Stimulated activated CD4-positive, alpha-beta T cell treated with anti-CD3 and anti-CD28 coated beads, Interleukin-12 subunit alpha, Interleukin-12 subunit beta, amount 100 ng/mL, for 48 hours (primary cell): ENCODE results near the gene GPR137.
"Not testable (repeated sequence)": the region's sequence is repeated elsewhere in the genome, so short reads cannot be mapped to it uniquely, and the experiment has no call there.

Experiments
- DNase-seq, 3 donors: peaks; one replicate each; pipeline ENCODE4 v3.0.0-alpha.2; 2020; ENCODE audit warnings: low read depth in 2 of 3, low spot score in 1 of 3

The GPR137 gene

DNA sequence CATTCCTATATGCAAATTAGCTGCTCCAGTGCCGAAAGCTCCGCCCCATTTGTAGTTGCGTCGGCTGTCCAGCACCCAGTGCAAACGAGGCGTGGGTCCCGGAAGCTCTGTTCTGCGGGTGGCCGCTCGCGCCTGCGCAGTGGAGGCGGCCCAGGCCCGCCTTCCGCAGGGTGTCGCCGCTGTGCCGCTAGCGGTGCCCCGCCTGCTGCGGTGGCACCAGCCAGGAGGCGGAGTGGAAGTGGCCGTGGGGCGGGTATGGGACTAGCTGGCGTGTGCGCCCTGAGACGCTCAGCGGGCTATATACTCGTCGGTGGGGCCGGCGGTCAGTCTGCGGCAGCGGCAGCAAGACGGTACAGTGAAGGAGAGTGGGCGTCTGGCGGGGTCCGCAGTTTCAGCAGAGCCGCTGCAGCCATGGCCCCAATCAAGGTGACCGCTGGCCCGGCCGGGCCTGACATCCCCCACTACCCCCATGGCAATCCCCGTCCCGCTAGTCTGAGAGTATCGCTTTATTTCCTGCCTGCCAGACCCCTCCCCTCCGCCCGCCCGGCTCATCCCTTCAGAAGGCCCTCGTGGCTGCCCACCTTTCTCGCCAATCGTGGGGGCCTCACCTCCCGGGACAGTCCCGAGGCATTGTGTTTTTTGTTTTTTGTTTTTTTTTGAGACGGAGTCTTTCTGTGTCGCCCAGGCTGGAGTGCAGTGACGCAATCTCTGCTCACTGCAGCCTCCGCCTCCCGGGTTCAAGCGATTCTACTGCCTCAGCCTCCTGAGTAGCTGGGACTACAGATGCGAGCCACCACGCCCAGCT lies 32.5 kb downstream of the GPR137 start, which contains the start of gene PRDX5:
Gene PRDX5 (plus strand): TSS at position 161 of the 805 bp plus-strand sequence. CDS start 95 bp downstream, at position 256.
- DNase-seq = peak; percentile 89 to 94 (median 92)

DNA sequence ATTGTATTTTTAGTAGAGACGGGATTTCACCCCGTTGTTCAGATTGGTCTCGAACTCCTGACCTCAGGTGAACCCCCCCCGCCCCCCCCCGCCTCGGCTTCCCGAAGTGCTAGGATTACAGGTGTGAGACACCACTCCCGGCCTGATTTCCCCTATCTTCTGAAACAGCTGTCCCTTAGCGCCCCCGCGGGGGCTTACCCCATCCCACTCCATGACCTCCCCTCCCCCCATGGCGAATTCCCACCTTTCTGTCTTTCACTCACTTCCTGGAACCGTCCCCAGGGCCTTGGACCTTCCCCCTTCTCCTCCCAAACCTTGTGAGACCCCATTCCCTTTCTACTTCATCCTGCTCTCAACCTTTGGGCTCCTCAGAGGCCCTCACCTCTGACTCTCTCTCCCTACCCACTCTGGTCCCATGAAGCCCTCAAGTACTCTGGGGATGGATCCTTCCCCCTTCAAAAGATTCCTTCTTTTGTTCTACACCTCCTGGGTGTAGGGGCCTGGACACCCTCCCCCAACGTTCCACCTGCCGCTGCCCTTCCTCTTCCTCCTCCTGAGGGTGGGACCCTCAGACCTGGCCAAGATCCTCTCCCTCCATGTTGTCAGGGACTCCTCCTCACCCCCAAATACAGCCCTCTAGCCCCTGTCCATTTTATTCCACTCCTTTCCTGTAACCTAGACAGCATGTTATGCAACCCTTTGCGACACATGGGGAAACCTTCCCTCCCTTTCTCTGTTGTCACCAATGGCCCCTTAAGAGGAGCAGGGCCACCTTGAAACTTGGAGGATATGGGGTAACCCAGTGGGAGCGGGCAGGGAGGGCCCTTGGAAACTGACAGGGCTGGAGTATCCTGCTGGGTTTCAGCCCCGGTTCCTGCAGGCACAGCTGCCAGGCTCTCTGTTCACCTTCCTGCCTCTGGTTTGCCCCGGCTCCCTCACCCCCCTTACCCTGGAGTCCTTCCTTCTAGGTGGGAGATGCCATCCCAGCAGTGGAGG lies 33.4 kb downstream of the GPR137 start:
- no peak for DNase-seq

DNA sequence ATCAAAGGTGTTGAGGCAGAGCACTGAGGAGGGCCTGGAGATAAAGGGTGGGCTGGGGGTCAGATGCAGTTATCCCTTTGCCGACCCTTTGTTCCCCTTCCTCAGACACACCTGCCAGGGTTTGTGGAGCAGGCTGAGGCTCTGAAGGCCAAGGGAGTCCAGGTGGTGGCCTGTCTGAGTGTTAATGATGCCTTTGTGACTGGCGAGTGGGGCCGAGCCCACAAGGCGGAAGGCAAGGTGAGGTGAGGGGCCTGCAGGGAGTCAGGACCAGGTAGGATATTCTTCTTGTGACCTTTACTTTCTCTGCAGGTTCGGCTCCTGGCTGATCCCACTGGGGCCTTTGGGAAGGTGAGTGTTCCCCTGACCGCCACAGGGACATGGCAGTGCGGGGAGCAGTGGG lies 34.9 kb downstream of the GPR137 start:
- DNase-seq = no peak

DNA sequence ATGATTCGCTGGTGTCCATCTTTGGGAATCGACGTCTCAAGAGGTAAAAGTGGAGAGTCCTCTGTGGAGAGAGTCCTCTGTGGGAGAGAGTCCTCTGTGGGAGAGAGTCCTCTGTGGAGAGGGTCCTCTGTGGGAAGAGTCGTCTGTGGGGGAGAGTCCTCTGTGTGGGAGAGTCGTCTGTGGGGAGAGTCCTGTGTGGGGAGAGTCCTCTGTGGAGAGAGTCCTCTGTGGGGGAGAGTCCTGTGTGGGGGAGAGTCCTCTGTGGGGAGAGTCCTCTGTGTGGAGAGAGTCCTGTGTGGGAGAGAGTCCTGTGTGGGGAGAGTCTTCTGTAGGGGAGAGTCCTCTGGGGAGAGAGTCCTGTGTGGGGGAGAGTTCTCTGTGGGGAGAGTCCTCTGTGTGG lies 35.4 kb downstream of the GPR137 start:
- no peak for DNase-seq

DNA sequence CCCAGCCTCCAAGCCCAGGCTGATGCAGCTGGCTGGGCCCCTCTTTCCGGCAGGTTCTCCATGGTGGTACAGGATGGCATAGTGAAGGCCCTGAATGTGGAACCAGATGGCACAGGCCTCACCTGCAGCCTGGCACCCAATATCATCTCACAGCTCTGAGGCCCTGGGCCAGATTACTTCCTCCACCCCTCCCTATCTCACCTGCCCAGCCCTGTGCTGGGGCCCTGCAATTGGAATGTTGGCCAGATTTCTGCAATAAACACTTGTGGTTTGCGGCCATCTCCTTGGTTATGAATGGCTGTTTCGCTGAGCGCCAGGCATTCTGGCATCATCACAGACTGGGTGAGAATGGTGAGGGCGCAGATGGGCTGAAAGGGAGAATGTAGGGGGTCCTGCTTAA lies 35.9 kb downstream of the GPR137 start:
- no peak for DNase-seq

DNA sequence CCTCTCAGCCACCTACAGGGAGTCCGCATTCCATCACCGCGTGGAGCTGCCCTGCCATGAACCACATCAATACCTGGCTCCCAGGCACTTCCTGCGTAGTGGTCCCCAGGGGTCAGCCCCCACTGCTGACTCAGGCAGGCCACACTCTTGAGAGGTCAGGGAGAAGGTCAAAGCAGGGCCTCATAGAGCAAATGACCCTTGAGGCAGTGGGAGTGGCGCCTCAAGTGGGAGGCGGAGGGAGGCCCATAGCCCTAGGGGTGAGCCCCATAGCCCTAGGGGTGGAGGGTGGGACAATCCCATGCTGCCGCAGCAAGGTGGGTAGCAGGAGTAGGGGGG lies 37.2 kb downstream of the GPR137 start:
- no peak for DNase-seq

DNA sequence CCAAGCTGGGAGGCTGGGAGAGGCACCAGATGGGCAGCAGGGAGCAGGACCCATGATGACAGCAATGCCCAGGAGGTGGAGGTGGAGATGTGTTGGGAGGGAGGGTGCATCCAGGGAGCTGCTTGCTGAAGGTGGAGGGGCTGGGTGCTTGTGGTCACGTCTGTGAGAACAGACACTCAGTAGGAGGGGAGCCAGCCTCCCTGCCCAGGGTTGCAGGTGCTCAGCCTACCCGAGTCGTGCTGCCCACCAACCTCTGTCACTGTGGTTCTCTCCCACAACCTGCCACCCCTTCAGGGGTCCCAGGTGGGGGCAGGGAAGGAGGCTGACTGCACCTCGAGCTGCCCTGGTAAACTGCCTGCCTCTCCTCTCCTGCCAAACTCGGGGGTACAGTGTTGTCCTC lies 37.7 kb downstream of the GPR137 start:
- no peak for DNase-seq

DNA sequence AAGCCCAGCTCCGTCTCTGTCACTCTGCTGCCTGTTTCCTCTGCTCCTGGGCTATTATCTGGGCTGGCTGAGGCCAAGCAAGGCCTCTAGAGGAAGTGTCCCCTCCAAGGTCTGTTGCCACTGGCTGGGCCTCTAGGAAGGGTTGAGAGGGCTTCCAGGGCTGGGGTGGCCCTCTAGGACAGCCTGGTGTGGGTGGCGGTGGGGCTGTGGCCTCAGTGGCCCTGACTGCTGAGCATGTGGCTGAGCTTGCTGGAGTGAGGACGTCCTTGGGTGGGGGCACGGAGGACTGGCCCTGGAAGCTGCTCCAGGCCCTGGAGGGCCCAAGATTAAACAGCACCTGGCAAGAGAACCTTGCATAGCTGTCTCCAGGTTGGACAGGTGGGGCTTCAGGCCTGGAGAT lies 38.3 kb downstream of the GPR137 start:
- DNase-seq = not testable (repeated sequence)

DNA sequence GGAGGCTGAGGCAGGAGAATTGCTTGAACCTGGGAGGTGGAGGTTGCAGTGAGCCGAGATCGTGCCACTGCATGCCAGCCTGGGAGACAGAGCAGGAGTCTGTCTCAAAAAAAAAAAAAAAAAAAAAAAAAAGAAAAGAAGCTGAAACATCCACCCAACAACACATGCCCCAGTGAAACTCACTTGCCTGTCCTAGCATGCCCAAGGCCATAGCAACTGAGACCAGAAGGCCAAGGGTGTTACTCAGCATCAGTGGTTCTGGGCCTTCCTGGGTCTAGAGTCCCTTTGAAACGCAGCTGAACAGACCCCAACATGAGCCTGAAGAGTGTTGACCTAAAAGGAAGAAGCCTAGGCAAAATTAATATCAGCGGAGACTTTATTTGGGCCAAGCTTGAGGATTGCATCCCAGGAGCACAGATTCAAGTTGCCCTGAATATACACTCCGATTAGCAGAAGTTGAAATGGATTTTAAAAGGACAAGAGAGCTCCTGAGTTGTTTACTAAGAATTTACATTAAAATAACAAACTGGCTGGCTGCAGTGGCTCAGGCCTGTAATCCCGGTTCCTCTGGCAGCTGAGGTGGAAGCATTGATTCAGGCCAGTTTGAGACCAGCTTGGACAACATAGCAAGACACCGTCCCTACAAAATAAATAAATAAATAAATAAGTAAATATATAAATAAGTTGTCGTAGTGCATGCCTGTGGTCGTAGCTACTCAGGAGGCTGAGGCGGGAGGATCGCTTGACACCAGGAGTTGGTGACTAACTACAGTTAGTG lies 39.2 kb downstream of the GPR137 start:
- no peak for DNase-seq

DNA sequence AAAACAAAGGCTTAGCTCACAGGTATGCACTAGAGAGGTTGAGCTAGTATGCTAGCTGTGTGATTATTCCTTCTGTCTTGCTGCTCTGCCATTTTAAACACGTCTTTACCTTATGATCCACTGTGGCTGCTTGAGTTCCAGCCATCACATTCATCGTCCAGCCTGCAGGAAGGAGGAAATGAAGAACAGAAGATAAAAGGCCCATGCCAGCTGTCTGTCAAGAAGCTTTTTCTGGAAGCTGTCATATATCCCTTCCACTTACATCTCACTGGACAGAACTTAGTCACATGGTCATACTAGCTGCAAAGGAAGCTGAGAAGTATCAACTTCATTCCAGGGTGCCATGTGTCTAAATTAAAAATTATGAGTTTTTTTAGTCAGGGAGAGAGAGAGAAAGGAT lies 41.7 kb downstream of the GPR137 start:
- no peak for DNase-seq

DNA sequence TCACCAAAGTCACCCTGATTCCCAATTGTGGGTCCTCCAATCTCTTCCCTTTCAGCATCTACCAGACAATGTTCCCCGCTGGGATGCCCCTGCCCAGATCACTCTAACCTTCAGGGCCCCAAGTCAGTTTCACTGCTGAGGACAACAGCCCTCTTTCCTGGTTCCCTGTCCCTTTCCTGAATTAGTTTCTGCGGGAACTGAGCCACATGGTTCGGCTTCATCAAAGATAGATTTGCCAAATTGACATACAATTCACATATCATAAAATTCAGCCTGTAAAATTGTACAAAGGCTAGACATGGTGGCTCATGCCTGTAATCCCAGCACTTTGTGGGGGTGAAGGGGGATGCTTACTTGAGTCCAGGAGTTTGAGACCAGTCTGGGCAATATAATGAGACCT lies 42.3 kb downstream of the GPR137 start:
- no peak for DNase-seq

DNA sequence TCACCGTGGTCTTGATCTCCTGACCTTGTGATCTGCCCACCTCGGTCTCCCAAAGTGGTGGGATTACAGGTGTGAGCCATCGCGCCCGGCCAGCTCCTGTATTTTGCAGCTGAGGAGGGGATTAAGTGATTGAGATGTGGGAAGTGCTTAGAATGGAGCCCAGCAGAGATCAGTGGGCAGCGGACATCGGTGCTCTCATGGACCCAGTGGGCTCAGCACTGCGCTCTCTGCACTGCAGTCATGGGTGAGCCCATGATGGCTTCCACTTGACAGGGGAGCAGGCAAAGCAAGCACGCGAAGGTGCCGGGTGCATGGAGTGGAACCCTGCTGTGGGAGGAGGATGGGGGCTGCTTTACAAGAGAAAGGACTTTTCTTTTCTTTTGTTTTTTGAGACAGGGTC lies 45.2 kb downstream of the GPR137 start:
- DNase-seq = no peak

DNA sequence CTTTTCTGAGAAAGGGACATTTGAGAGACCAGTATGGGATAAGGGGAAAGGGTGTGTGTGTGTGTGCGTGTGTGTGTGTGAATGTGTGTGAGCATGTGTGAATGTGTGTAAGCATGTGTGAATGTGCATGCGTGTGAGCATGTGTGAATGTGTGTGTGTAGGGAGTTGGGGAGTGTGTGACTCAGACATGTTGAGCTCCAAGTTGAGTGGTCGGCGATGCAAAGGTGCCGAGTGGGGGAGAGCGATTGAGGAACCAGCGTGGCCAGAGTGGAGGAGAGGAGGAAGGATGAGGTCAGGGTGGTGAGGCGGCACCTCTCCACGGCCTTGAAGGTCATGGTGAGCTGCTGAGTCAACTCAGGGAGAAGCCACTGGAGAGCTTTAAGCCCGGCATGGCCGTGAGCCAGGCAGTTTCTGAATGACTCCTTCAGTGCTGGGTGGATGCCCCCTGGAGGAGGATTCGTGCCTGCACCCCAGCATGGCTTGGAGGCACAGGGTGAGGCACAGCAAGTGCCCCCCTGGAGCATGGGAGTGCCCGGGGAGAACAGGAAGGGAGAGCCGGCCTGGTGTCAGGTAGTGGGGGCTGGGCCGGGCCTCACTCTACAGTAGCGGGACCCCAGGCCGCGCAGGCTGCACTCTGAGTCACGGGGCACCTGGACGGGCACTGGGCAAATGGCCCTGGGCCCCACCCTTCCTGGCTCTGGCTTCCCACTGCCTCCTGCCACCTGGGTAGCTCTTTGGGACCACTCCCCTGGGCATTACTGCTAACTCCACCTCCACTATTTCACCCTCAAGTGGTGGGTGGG lies 46.1 kb downstream of the GPR137 start:
- DNase-seq = peak; percentile 62 to 75 (median 70)

DNA sequence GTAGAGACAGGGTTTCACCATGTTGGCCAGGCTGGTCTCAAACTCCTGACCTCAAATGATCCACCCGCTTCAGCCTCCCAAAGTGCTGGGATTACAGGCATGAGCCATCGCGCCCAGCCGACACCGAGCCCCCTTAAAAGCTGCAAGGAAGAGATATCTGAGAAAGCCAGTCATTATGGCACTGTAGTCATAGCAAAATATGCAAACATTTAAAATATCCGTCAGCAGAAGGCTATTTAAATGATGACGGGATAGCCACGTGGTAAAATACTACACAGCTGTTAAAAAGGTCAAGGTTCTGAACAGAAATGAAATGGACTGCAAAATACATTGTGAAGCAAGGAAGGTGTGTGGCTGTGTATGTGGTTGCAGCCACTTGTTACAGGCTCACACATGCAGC lies 47.9 kb downstream of the GPR137 start:
- DNase-seq = no peak

DNA sequence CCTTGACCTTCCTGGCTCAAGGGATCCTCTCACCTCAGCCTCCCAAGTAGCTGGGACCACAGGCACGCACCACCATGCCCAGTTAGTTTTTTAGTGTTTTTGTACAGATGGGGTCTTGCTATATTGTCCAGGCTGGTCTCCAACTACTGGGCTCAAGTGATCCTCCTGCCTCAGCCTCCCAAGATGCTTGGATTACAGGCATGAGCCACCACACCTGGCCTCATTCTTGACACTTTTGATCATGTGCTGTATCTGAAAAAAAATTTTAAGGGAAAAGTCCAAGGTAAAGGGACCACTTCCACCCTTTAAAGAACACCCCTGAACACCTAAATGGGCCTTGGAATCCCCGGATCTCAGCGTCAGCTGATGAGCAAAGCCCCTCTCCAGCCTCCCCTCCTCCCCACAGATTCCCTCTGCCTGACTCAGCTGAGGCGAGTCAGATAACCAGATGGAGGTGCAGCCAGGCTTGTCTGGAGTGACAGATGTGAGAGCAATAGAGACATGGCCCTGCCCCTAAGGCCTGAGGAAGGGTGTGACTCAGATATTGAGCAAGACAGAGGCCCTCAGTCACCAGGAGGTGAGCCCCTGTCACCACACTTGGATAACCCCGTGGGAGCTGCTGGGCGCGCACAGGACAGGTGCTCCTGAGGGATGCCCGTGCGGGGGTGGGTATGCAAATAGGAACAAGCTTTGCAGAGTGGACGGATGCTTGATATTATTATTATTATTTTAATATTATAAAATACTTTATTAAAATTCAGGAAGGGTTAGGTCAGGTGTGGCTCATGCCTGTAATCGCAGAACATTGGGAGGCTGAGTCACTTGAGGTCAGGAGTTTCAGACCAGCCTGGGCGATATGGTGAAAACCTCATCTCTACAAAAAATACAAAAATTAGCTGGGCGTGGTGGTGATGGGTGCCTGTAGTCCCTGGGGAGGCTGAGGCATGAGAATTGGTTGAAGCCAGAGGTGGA lies 49.4 kb downstream of the GPR137 start:
- DNase-seq = peak in 1 of 3 donors; percentile 51

DNA sequence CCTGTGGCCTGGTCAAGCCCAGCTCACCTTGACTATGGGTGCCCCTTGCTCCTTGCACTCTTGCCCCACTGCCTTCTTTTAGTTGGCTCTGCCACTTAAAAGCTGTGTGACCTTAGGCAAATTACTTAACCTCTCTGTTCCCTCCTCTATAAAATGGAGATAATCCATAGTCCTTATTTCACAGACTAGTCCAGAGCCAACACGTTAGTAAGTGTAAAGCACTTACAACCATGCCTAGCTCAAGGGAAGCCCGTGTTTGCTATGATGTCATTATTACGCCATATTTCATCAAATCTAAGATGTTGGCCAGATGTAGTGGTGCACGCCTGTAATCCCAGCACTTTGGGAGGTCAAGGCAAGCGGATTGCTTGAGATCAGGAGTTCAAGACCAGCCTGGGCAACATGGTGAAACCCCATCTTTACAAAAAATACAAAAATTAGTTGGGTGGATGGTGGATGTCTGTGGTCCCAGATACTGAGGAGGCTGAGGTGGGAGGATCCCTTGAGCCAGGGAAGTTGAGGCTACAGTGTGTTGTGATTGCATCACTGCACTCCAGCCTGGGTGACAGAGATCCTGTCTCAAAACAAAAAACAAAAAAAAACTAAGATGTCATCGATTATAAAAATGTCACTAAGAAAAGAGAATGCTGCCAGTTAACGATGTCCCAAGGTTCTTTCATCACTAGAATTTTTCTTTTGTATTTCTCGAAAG lies 52.0 kb downstream of the GPR137 start:
- no peak for DNase-seq

DNA sequence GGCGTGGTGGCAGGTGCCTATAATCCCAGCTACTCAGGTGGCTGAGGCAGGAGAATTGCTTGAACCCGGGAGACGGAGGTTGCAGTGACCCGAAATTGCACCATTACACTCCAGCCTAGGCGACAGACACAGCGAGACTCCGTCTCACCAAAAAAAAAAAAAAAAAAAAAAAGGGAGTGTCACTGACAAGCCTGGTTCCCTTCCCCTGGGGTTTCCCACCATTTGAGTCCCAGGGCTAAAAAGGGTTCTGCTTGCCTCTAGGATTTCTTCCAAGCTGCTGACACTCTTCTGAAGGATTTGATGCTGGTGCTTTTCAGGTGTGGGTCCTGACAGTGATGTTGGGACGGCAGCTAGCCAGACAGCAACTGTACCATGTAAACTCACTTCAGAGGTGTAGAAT lies 53.1 kb downstream of the GPR137 start:
- no peak for DNase-seq
